Measurements from ENCODE around the gene TGFBR3.
"Not testable (repeated sequence)": the region's sequence is repeated elsewhere in the genome, so short reads cannot be mapped to it uniquely, and the experiment has no call there.

Gene TGFBR3

DNA sequence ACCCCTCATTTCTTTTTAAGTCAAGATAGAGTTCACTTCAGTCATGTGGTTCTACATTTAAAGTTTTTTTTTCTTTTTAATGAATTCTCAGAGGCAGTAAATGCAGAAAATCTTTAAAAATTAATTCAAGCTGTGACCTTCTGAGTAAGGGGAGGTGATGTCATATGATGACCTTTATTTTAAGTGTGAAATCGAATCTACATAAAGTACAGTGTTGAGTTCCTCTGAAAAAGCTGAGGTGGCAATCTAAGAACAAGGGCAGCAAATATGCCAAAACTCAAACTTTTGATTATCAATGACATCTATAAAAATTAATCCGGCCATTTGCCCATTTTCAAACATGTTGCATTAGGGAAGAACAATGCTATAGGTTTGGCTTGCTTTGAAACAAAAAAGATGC is 211.8 kb downstream of the TGFBR3 start:
- DNase-seq, result no peak

DNA sequence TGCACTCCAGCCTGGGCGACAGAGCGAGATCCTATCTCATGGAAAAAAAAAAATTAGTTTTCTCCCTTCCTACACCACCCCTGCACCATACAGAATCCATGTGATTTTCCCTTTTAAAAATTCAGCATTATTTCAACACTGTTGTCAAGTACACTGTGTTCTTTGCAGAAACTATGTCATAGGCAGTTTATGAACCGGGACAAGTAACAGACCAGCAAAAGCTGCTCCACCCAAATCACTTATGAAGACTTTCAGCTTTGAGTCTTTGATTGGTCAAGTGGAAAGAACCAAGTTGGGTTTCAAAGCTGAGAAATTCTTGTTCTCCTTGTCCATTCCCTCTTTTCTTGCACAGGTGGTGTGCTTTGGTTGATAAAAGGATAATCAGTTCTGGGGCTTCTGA is 212.3 kb downstream of the TGFBR3 start:
- no peak for DNase-seq

DNA sequence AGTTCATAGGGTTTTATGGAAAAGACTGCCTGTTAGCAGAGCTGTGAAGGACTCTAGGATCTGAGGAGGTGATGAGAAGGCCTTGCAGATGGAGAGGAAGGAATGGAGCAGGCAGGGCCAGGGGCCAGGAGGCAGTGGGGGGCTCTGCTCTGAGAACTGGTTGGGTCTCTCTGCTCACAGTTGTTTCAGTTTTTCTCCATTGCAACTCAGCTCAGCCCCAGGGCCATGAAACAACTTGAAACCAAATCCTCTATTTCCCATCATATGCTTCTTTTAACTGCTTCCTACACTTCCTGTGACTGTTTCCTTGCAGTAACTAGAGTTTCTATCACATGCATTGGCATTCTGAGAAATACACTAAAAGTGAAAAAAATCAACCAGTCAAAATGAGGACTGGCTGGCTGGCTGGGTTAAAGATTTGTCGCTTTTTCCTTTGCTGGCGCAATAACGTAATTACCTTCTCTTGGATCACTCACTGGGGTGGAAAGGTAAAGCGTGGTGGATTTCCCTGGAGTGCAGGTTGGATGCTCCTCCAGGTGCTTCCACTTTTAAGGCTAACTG is 213.3 kb downstream of the TGFBR3 start:
- DNase-seq, result no peak

DNA sequence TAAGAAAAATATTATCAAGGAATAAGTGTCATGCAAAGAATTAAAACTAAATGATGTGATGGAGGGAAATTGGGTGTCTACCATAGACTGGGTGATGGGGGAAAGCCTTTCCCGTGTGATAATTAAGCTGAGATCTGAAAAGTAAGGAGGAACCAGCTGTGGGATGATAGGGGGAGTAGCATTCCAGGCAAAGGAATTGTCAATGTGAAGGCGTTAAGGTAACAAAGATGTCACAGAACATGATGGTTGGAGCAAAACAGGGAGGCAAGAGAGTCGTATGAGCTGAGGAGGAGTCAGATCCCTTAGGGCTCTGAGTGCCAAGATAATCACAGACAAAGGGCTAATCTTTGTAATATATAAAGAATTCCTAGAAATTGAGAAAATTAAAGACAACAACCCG is 215.2 kb downstream of the TGFBR3 start:
- DNase-seq, result no peak

DNA sequence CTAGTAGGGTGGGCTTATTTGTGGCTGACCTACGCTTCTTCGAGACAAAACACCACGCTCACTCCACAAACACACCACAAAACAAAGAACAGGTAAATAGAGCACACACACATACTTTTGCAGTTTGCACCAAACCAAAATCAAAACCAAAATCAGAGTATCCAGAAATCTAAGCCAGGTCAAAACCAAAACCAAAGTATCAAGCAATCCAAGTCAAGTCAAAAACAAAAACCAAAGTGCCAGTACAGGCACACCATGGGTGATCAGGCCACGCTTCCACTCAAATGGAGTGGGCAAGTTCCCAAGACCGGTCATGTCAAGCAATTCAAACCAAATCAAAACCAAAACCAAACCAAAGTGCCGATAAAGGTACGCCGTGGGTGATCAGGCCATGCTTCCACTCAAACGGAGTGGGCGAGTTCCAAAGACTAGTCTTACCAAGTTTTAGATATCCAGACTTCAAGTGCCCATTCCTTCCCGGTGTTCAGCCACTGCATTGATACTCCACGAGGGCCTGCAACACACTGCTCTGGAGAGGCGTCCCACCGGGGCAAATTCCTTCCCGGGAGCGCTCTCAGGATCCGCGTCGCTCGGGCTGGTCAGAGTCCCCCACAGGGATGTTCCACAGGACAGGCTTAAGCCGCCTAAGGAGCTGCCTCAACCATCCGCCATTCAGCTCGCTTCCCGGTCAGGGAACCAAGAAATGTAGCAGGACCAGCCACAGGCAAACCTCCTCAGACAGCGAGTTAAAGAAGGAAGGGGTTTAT is 216.2 kb downstream of the TGFBR3 start:
- DNase-seq, result no peak

DNA sequence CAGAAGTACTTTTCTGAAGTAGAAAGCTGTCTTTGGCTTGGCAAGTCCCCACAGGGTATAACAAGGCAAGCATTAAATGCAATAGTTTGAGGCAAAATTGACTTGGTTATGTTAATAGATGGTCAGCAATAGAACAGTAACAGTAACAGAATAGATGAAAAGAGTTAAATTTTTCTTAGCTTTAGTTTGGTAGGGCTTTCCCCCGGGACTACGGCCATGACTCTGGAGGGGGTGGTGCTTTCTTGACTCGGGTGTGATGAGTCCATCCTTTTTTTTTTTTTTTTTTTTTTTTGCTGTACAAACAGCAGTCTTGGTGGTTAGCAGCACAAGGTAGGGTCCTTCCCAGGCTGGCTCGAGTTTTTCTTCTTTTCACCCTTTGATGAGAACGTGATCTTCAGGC is 219.3 kb downstream of the TGFBR3 start:
- DNase-seq, result not testable (repeated sequence)

DNA sequence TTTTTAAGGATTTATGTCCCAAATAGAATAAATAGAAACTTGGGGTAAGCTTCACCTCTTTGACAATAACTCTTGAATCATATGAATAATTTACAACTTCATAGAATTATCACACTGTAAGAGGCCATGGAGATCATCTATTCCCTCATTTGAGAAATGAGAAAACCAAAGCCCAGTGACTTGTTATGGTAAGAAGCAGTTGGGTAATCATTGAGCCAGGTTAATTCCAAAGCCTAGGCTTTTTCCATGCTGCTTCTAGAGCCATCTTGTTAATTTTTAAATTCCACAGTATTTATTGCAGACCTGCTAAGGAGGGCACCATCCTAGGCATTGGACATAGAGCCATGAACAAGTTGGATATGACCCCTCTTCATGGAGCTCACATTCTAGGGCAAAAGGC is 224.8 kb downstream of the TGFBR3 start:
- no peak for DNase-seq

DNA sequence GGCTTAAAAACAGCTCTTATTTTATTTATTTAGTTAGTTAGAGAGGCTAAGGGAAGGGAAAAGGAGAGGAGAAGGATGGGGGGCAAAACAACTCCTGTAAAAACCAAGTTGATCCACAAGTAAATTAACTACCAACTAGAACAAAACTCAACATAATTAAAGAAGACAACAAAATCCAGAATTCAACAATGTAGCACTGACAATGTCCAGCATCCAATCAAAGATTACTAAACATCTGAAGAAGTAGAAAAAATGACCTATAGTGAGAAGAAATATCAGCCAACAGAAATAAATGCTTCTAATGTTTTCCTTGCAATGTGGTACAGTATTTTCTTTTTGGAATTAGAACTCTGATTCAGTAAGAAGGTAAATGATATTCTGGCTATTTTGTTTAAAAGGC is 225.2 kb downstream of the TGFBR3 start:
- no peak for DNase-seq

DNA sequence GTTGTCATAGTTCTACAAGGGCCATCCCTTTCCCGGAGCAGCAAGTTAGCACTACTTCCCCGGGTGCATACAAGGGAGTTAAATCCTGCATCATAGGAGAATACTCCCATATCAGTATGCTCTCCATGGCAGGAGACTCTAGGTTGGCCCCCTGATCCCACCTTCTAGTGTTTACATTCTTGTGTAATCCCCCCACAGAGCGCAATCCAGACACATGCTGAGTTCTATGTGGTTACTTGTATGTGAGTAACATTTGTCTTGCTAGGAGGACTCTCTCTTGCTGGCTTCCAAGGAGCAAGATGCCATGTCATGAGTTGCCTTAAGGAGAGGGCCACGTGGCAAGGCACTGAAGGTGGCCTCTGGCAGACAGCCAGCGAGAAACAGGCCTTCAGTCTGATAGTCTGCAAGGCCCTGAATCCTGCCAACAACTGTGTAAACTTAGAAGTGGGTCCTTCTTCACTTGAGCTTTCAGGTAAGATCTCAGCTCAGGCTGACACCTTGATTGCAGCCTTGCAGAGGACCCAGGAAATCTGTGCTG is 230.0 kb downstream of the TGFBR3 start:
- no peak for DNase-seq

DNA sequence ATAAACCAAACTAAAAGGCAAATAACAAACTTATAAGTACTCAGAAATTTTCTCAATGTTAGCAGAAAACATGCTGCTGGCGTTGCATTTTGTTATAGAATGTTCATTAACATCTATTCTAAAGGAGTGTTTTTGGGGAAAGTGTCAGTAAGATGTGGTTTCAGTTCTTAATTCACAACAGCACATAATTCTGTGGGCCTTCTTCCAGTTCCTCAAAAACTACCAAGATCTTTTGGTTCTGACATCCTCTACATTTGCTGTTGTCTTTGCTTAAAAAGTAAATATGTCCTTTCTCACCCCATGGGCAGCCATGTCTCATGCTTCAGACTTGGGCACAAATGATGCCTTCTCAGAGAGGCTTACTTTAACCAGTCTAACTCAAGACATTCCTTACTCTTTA is 232.8 kb downstream of the TGFBR3 start:
- no peak for DNase-seq

DNA sequence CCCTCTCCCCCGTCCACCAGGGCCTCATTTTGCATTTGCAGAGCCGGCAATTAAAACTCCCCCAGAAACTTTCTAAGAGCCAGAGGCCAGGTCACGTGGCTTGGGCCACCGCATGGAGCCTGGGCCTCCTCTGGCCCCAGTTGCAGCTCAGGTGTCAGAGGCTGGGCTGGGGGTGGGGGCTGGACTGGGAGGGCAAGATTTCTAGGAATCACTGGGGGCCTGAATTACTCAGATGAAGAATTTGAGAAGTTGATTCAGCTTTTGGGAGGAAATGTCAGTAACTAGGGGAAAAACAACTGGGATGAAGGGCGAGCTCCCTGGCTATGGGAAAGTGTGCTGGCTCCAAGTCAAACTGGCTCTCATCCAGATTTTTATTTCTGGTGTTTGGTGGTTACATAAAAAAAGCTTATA is 234.3 kb downstream of the TGFBR3 start:
- peak; percentile 86 for DNase-seq

DNA sequence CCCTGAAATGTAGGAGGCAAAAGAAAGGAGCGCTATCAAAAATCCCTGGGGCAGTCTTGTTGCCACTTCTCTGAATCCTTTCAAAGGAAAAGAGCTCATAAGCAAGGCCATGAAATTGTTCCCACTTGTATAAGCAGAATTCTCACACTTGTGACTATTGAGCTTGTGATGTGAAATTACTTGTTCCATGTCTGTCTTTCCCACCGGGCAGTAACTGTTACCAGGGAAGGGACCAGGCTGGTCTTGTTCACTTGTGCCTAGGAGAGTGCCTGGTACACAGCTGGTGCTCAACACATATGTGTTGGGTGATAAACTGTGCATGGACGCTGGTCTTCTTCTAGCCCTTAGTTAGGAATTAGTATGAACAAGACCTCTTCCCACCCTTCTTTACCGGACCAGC is 234.7 kb downstream of the TGFBR3 start:
- DNase-seq, result no peak

DNA sequence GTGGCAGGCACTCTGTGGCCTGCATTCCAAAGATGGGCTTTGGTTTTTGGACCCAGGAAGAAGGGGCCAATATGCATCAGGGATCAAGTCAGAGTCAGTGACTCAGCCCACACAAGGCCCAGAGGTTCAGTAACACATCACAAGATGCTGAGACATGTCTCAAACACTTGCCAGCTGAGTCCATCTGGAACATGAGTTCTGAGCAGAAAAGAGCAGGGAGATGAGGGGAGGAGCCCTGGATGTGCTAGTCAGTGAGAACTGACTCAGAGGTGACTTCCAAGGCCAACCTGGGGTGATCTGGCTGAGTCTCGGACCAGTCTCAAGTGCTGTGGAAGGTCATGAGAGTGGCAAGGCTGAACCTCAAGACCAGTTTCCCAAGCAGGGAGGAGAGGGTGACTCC is 235.2 kb downstream of the TGFBR3 start:
- DNase-seq, result peak; percentile 77

DNA sequence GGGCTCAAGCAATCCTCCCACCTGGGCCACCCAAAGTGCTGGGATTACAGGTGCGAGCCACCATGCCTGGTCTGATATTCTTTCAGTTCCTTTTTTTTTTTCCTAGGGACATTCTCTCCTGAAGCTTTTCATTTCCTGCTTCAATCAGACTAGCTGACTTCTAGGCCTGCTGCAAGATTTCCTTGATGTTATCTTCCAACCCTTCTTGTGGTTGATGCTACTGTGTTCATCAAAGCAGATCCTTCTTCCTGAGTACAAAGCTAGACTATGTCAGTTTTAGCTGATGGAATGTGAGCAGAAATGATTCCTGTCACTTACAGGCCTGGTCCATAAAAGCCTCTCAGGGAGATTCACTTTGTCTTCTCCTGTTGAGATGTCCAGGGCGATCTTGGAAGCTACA is 238.9 kb downstream of the TGFBR3 start:
- DNase-seq, result no peak

DNA sequence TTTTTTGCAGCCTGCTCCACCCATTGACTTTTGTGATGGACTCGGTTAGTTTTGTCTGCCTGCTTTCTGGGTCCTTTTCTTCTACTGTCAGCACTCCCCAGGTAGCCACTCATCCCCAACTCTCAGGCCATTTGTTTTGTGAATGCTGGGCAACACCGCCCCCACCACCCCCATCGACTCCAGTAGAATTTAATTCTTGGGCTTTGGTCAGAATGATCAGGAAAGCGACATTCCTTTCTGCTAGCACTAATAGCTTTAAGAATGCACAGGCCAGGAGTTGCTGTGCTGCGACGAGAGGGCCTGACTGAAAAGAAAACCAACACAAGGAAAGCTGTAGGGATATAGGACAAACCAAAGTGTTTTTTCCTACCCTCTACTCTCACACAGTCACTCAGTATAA is 240.9 kb downstream of the TGFBR3 start:
- DNase-seq, result no peak

DNA sequence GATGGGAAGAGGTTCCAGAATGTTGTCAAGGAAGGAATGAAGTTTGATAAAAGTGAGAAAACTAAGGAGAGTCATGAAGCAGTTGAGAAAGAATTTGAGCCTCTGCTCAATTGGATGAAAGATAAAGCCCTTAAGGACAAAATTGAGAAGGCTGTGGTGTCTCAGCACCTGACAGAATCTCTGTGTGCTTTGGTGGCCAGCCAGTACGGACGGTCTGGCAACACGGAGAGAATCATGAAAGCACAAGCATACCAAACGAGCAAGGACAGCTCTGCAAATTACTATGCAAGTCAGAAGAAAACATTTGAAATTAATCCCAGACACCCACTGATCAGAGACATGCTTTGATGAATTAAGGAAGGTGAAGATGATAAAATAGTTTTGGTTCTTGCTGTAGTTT is 242.5 kb downstream of the TGFBR3 start:
- DNase-seq, result no peak

DNA sequence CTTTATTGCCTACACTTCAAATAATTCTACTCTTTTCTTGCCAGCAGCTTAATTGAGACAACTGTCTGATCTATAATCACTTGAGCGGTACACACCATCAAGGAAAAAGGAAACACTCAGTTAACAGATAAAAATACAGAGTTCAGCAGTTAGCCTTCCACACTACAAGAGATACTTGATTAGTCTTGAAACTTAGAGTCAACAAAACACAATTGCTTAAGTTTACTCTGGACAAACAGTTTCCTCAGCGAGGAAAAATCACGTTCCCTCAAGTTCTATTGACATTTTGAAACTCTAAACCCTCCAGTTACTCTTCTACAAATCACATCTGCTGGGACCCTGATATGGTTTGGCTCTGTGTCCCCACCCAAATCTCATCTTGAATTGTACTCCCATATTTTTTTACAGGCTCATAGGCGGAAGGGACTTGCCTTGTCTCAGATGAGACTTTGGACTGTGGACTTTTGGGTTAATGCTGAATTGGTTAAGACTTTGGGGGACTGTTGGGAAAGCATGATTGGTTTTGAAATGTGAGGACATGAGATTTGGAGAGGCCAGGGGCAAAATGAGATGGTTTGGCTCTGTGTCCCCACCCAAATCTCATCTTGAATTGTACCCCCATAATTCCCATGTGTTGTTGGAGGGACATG is 244.9 kb downstream of the TGFBR3 start:
- no peak for DNase-seq

DNA sequence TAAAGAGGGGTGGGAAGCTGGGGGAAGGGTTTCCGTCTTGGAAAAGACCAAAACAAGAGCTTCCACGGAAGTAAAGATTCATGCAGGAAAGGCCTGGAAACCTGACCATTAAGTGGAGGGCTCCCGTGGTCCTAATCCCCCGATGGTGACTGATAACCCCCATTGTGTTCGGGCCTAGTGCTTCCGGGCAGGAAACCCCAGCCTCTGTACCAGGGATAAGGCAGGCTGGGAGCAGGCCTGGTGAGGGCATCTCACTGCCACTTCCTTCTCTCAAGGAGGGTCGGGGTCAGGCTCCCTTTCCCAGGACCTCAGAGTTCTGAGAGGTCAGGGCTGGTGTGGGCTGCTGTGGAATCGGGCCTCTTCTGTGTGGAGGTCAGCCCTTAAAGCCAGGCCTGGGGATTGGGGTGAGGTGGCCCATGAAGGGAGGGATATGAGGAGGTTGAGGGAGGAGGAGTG is 248.4 kb downstream of the TGFBR3 start:
- no peak for DNase-seq

DNA sequence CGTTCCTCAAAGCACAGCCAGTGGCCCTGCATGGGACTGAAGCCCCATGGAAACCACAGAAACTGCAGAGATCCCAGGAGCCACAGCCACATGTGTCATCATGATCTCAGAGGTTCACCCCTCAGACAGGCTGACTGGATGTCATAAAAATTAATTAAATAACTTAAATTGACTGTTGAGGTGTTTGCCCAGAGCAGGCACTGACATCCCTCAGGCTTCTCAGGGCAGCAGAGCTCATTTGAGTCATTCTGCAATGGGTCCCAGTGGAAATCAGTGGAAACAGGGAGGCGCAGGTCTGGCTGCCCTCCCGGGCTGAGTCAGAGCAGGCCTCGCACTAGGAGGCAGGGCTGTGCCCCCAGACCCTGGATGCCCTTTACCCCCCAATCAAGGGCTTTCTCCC is 250.2 kb downstream of the TGFBR3 start:
- no peak for DNase-seq

DNA sequence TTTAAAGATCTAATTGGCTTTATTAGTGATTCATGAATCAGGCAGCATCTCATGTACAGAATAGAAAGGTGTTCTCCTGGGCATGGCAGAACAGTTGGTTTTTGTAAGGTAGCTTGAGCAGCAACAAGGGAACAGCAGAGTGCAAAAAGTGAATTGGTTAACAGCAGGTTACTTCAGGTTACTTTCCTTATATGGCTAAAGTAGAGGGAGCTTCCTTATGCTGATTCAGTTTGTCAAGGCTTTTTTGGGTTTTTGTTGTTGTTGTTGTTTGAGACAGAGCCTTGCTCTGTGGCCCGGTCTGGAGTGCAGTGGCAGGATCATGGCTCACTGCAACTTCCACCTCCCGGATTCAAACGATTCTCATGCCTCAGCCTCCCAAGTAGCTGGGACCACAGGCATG is 252.5 kb downstream of the TGFBR3 start:
- no peak for DNase-seq

DNA sequence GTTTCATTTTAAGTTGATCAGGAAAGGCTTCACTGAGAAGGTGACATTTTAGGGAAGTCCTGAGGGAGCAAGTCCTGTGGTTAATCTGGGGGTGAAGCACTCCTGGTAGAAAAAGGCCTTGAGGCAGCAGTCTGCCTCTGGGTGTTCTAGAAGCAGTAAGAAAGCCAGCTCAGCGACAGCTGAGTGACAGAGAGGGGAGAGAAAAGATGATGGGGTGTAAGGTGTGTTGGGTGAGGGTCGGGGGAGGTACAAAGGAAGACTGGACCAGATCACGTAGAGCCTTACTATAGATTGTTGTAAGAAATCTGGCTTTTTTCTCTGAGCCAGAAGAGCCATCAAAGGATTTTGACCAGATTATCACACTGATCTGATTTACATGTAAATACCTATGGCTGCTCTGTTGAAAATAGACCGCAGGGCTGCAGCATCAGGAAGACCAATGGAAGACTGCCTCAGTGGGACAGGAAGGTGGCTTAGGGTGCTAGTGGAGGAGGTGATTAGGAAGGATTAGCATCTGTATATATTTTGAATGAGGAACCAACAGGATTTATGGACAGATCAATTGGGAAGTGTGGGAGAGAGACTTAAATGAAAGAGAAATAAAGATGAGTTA is 254.1 kb downstream of the TGFBR3 start:
- no peak for DNase-seq

DNA sequence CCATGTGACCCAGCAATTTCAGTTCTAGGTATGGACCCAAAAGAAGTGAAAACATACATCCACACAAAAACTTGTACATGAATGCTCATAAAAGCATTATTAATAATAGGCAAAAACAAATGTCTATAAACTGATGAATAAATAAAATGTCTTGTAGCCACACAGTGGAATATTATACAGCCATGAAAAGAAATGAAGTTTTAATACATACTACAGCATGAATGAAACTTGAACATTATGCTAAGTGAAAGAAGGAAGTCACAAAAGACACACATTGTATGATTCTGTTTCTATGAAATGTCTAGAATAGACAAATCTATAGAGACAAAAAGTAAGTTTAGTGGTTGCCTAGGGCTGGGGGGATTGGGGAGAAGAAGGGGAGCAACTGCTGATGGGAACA is 255.1 kb downstream of the TGFBR3 start:
- no peak for DNase-seq

Measured in femur (tissue), 1 donor.